ENCODE data around the gene ERC2.

- TF ChIP-seq CTCF (IDR thresholded peaks at IDR 0.05): no peak
- no peak for TF ChIP-seq POLR2A (IDR thresholded peaks at IDR 0.05)
- TF ChIP-seq POLR2AphosphoS5 (IDR thresholded peaks at IDR 0.05): no peak
- TF ChIP-seq EP300 (IDR thresholded peaks at IDR 0.05): no peak
Observed at GRCh38 chr3:55474213-55474632, 994.0 kb downstream of the ERC2 start.
